NT2/D1 (cell line): ENCODE results near the gene TAX1BP3.

Experiments used
- DNase-seq: peaks from one replicate; pipeline ENCODE4 v3.0.0-alpha.2; 2011; ENCODE audit warnings: low read depth, low spot score
- H3K27me3 ChIP-seq: 2 replicates; pipeline ENCODE4 v1.6.0; 2011; ENCODE audit warnings: mild to moderate bottlenecking; ENCODE audit not compliant: insufficient read length, insufficient read depth
- H3K36me3 ChIP-seq: 2 replicates; pipeline ENCODE4 v1.6.1; 2011; ENCODE audit warnings: mild to moderate bottlenecking, low read length, mixed read lengths; ENCODE audit not compliant: insufficient read depth, insufficient read length
- H3K4me1 ChIP-seq: 2 replicates; pipeline ENCODE4 v1.5.1; 2011; ENCODE audit not compliant: insufficient read depth, insufficient read length
- H3K4me3 ChIP-seq: 2 replicates; pipeline ENCODE4 v1.5.1; 2011; ENCODE audit warnings: low read depth; ENCODE audit not compliant: insufficient read length
- H3K9ac ChIP-seq: 2 replicates; pipeline ENCODE4 v1.6.0; 2011; ENCODE audit warnings: low read depth; ENCODE audit not compliant: insufficient read length
- H3K9me3 ChIP-seq: 2 replicates; pipeline ENCODE4 v1.5.1; 2011; ENCODE audit warnings: mild to moderate bottlenecking, low read length; ENCODE audit not compliant: insufficient read depth
- SUZ12 ChIP-seq: IDR thresholded peaks from 2 replicates; pipeline ENCODE4 v1.6.1; 2011; ENCODE audit not compliant: insufficient read length, insufficient read depth; ENCODE audit errors: extremely low read depth
- YY1 ChIP-seq: IDR thresholded peaks from 2 replicates; pipeline ENCODE4 v1.6.1; 2011; ENCODE audit not compliant: insufficient read length, insufficient read depth
- ZNF274 ChIP-seq: IDR thresholded peaks from 2 replicates; pipeline ENCODE4 v1.6.1; 2011; ENCODE audit warnings: mild to moderate bottlenecking, low read depth, low read length

The TAX1BP3 gene

GRCh38 chr17:3656755-3657587 lies 11.4 kb downstream of the TAX1BP3 start:
- H3K9ac ChIP-seq: no peak overlapping the region
- DNase-seq: no peak
- TF ChIP-seq YY1 (no peak), SUZ12 (no peak), ZNF274 (no peak)

GRCh38 chr17:3656353-3656752 lies 12.0 kb downstream of the TAX1BP3 start:
- DNase-seq: no peak

More at GRCh38 chr17:3656755-3657587, 11.4 kb downstream of the TAX1BP3 start:
- Histone ChIP-seq H3K27me3 (no peaks in the 10 kb centered on the region), H3K4me3 (no peak overlapping the region), H3K4me1 (peaks cover 11% of the 10 kb centered on the region), H3K9me3 (no peaks in the 10 kb centered on the region), H3K36me3 (peaks cover 45% of the 10 kb centered on the region)

GRCh38 chr17:3655766-3656165 lies 12.6 kb downstream of the TAX1BP3 start:
- Histone ChIP-seq H3K4me1 (peaks cover 11% of the 10 kb centered on the region), H3K27me3 (no peaks in the 10 kb centered on the region), H3K9me3 (no peaks in the 10 kb centered on the region), H3K4me3 (no peak overlapping the region), H3K36me3 (peaks cover 39% of the 10 kb centered on the region), H3K9ac (no peak overlapping the region)
- TF ChIP-seq ZNF274: no peak
- TF ChIP-seq YY1: no peak
- no peak for TF ChIP-seq SUZ12
- DNase-seq: no peak

More at GRCh38 chr17:3656353-3656752, 12.0 kb downstream of the TAX1BP3 start:
- Histone ChIP-seq H3K9ac (no peak overlapping the region), H3K27me3 (no peaks in the 10 kb centered on the region), H3K36me3 (peaks cover 43% of the 10 kb centered on the region), H3K4me3 (no peak overlapping the region), H3K9me3 (no peaks in the 10 kb centered on the region), H3K4me1 (peaks cover 11% of the 10 kb centered on the region)
- TF ChIP-seq SUZ12 (no peak), YY1 (no peak), ZNF274 (no peak)

- Histone ChIP-seq H3K36me3 (peaks cover 77% of the 10 kb centered on the region), H3K9ac (no peak overlapping the region), H3K9me3 (no peaks in the 10 kb centered on the region), H3K4me3 (no peak overlapping the region), H3K27me3 (no peaks in the 10 kb centered on the region), H3K4me1 (peaks cover 2% of the 10 kb centered on the region)
- no peak for DNase-seq
- TF ChIP-seq ZNF274 (no peak), SUZ12 (no peak), YY1 (no peak)
Observed at GRCh38 chr17:3647769-3648555, 20.4 kb downstream of the TAX1BP3 start.

GRCh38 chr17:3647251-3647650 lies 21.1 kb downstream of the TAX1BP3 start:
- Histone ChIP-seq H3K4me1 (peaks cover 2% of the 10 kb centered on the region), H3K4me3 (no peak overlapping the region), H3K36me3 (peaks cover 71% of the 10 kb centered on the region), H3K27me3 (no peaks in the 10 kb centered on the region), H3K9me3 (no peaks in the 10 kb centered on the region), H3K9ac (no peak overlapping the region)
- no peak for TF ChIP-seq ZNF274
- no peak for TF ChIP-seq YY1
- no peak for TF ChIP-seq SUZ12
- DNase-seq: no peak

GRCh38 chr17:3645310-3645709 lies 23.1 kb downstream of the TAX1BP3 start:
- TF ChIP-seq SUZ12: no peak
- TF ChIP-seq YY1: no peak
- no peak for TF ChIP-seq ZNF274
- Histone ChIP-seq H3K9me3 (no peaks in the 10 kb centered on the region), H3K4me1 (peaks cover 7% of the 10 kb centered on the region), H3K4me3 (no peak overlapping the region), H3K36me3 (peaks cover 75% of the 10 kb centered on the region), H3K27me3 (no peaks in the 10 kb centered on the region), H3K9ac (no peak overlapping the region)
- no peak for DNase-seq

GRCh38 chr17:3643889-3644349 lies 24.5 kb downstream of the TAX1BP3 start:
- no peak for DNase-seq
- Histone ChIP-seq H3K27me3 (no peaks in the 10 kb centered on the region), H3K4me3 (no peak overlapping the region), H3K4me1 (peaks cover 9% of the 10 kb centered on the region), H3K9me3 (no peaks in the 10 kb centered on the region), H3K36me3 (peaks cover 69% of the 10 kb centered on the region), H3K9ac (no peak overlapping the region)
- no peak for TF ChIP-seq SUZ12
- no peak for TF ChIP-seq YY1
- TF ChIP-seq ZNF274: no peak
